ENCODE results near the gene VDAC2. TPM values are rescaled to one million over a fixed set of nuclear protein-coding genes. Genes with fewer than 3 reads are reported as not detected.

The VDAC2 gene, protein sequence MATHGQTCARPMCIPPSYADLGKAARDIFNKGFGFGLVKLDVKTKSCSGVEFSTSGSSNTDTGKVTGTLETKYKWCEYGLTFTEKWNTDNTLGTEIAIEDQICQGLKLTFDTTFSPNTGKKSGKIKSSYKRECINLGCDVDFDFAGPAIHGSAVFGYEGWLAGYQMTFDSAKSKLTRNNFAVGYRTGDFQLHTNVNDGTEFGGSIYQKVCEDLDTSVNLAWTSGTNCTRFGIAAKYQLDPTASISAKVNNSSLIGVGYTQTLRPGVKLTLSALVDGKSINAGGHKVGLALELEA
- total RNA-seq = 100 to 1,000 TPM; 103 to 108 TPM
- 100 to 1,000 TPM; 120 to 183 TPM for polyA plus RNA-seq
- long read RNA-seq, donor 1, transcript VDAC2-203 (10 exons, 1,557 nt) = major isoform, 681 of 728 reads
- long read RNA-seq, donor 1, partial matches to known transcripts = 8 of 728 reads
- long read RNA-seq, donor 1, other reads (novel, unspliced or antisense) = 39 of 728 reads
- long read RNA-seq, donor 2, transcript VDAC2-203 (10 exons, 1,557 nt) = major isoform, 72 of 84 reads
- long read RNA-seq, donor 2, partial matches to known transcripts = 4 of 84 reads
- long read RNA-seq, donor 2, other reads (novel, unspliced or antisense) = 8 of 84 reads

DNA sequence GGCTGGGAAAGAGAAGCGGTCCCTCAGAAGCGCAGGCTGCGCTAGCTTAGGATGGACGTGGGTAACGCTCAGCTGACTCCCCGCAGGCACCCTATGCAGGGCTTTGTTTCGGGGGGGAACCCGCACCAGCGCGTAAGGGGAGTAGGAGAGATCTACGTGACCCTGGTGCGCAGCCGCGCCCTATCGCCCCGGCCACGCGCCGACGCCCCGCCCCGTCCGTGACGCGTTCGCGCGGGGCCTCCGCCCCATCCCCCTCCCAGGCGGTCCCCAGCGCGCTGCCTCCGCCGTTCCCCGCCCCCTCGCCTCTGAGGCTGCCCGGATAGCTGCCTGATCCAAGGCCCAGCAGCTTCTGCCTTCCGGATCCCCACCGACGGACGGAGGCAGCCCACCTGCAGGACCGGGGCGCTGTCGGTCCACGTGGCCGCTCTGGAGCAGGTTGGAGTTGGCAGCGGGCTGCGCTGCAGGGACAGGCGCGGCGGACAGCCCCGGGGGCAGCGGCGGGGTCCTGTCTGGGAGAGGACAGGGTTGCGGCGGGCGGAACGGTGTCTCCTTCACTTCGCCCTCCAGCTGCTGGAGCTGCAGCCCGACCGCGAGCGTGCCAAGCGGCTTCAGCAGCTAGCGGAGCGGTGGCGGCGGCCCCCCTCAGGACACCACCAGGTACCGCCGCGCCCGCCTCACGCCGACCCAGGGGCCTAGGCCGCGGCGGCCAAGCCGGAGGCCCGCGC, at the start of gene VDAC2:
Gene VDAC2 (plus strand): TSS at position 515 of the 725 bp plus-strand sequence. CDS start 363 bp downstream, outside the sequence.
- Histone ChIP-seq H3K4me3 (ENCODE audit: low read length in 2 of 2) (peak within 1 kb of the TSS; percentile 65 to 88), H3K36me3 (ENCODE audit: control insufficient read depth in 1 of 2, insufficient read depth in 2 of 2, low read length in 1 of 2) (no peaks in the 10 kb centered on the region), H3K27me3 (ENCODE audit: control insufficient read depth in 1 of 2, insufficient read depth in 2 of 2, low read length in 1 of 2) (no peaks in the 10 kb centered on the region), H3K27ac (ENCODE audit: low read depth in 1 of 2, low read length in 2 of 2) (peak within 1 kb of the TSS; percentile 51 to 98), H3K4me1 (ENCODE audit: control insufficient read depth in 1 of 2, insufficient read depth in 2 of 2, low read length in 2 of 2) (peaks cover 0 to 2% of the 10 kb centered on the region in 2 donors), H3K9me3 (ENCODE audit: control insufficient read depth, low read length) (no peaks in the 10 kb centered on the region)
- intact Hi-C loops (cut with DNase I) = no loop called here
- peak; percentile 94 to 97 for DNase-seq
- ATAC-seq (ENCODE audit: low FRiP score) = peak; percentile 99
- WGBS, 2 donors = 1% methylated on average over 51 to 80 of the region's 80 CpGs

DNA sequence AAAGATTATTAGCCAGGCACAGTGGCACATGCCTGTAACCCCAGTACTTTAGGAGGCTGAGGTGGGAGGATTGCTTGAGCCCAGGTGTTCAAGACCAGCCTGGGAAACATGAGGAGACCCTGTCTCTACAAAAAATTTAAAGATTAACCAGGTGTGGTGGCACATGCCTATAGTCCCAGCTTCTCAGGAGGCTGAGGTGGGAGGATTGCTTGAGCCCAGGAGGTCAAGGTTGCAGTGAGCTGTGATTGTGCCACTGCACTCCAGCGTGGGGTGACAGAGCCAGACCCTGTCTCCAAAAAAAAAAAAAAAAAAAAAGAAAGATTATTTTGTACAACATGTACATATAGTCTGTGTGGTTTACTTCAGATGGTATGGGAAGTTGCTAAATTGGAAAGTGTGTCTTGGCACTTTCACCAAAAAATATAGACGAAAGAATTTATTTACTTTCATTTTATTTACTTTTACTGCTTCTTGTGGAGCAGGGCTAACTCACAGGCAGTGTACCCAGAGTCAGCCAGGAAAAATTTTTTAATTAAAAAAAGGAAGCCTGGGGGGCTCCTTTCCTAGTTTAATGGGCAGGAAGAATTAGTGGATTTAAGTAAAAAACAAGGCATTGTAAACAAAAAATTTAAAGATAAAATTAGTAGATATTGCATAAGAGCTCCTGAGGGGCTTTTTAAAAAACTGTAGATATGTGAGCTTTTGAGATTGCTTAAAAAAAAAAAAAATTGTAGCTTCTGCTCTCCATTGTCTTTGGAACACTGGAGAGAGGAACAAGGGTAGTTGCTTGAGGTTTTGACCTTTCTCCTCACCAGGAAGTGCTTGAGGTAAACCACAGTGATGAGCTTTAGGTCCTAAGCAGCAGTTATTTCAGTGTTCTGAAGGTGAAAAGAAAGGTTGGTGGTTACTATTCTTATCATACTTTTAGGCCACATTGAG, 44.6 kb upstream of the VDAC2 start:
- DNase-seq = no peak
- intact Hi-C loops (cut with DNase I) = no loop called here

DNA sequence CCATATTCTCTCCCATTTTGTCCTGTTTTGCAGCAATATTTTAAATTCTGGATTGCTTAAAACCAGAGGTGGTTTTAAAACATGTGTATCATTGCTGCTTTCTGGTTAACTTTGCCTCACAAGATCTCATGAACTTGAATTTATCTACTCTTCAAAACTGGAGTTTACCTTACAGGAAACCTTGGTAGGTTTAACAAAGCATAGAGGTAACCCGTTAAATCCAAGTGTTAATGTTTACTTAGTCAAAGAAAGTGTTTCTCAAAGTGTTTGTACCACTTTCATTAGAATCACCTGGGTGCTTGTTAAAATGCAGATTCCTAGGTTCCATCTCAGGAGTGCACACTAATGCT, 44.0 kb upstream of the VDAC2 start:
- 86 to 94% methylated on average over 1 of the region's 1 CpG for WGBS, 2 donors
- H3K4me1 ChIP-seq (ENCODE audit: control insufficient read depth in 1 of 2, insufficient read depth in 2 of 2, low read length in 2 of 2) = no peaks in the 10 kb centered on the region
- no peak overlapping the region for H3K27ac ChIP-seq (ENCODE audit: low read depth in 1 of 2, low read length in 2 of 2)
- intact Hi-C loops (cut with DNase I) = no loop called here
- no peaks in the 10 kb centered on the region for H3K9me3 ChIP-seq (ENCODE audit: control insufficient read depth, low read length)
- no peak for DNase-seq
- no peak overlapping the region for H3K4me3 ChIP-seq (ENCODE audit: low read length in 2 of 2)
- H3K27me3 ChIP-seq (ENCODE audit: control insufficient read depth in 1 of 2, insufficient read depth in 2 of 2, low read length in 1 of 2) = no peaks in the 10 kb centered on the region
- ATAC-seq (ENCODE audit: low FRiP score) = no peak
- H3K36me3 ChIP-seq (ENCODE audit: control insufficient read depth in 1 of 2, insufficient read depth in 2 of 2, low read length in 1 of 2) = no peaks in the 10 kb centered on the region

More for the DNA sequence above, 44.6 kb upstream of the VDAC2 start:
- no peak overlapping the region for H3K27ac ChIP-seq (ENCODE audit: low read depth in 1 of 2, low read length in 2 of 2)
- 47 to 49% methylated on average over 2 of the region's 2 CpGs for WGBS, 2 donors
- ATAC-seq (ENCODE audit: low FRiP score) = no peak
- no peaks in the 10 kb centered on the region for H3K36me3 ChIP-seq (ENCODE audit: control insufficient read depth in 1 of 2, insufficient read depth in 2 of 2, low read length in 1 of 2)
- no peaks in the 10 kb centered on the region for H3K4me1 ChIP-seq (ENCODE audit: control insufficient read depth in 1 of 2, insufficient read depth in 2 of 2, low read length in 2 of 2)
- no peak overlapping the region for H3K4me3 ChIP-seq (ENCODE audit: low read length in 2 of 2)
- H3K27me3 ChIP-seq (ENCODE audit: control insufficient read depth in 1 of 2, insufficient read depth in 2 of 2, low read length in 1 of 2) = no peaks in the 10 kb centered on the region
- H3K9me3 ChIP-seq (ENCODE audit: control insufficient read depth, low read length) = no peaks in the 10 kb centered on the region

DNA sequence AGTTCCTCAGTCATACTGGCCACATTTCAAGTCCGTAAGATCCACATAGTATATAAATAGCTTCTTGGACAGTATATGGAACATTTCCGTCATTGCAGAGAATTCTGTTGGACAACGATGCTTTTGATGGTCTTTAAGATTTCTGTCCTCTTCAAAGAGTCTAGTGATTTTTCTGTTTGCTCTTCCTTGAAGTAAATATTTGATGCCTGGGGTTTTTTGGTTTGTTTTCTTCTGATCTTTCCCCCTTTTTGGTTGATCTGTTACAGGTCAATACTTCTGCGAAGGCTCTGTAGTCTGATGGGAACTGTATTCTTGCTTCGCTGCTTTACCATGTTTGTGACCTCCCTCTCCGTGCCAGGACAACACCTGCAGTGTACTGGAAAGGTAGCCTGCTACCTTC, 42.3 kb upstream of the VDAC2 start:
- intact Hi-C loops (cut with DNase I) = no loop called here
- Histone ChIP-seq H3K4me1 (ENCODE audit: control insufficient read depth in 1 of 2, insufficient read depth in 2 of 2, low read length in 2 of 2) (no peaks in the 10 kb centered on the region), H3K4me3 (ENCODE audit: low read length in 2 of 2) (no peak overlapping the region), H3K36me3 (ENCODE audit: control insufficient read depth in 1 of 2, insufficient read depth in 2 of 2, low read length in 1 of 2) (no peaks in the 10 kb centered on the region), H3K27ac (ENCODE audit: low read depth in 1 of 2, low read length in 2 of 2) (no peak overlapping the region), H3K27me3 (ENCODE audit: control insufficient read depth in 1 of 2, insufficient read depth in 2 of 2, low read length in 1 of 2) (no peaks in the 10 kb centered on the region), H3K9me3 (ENCODE audit: control insufficient read depth, low read length) (no peaks in the 10 kb centered on the region)
- ATAC-seq (ENCODE audit: low FRiP score) (no peak), DNase-seq (no peak)
- 66 to 71% methylated on average over 6 of the region's 6 CpGs for WGBS, 2 donors

DNA sequence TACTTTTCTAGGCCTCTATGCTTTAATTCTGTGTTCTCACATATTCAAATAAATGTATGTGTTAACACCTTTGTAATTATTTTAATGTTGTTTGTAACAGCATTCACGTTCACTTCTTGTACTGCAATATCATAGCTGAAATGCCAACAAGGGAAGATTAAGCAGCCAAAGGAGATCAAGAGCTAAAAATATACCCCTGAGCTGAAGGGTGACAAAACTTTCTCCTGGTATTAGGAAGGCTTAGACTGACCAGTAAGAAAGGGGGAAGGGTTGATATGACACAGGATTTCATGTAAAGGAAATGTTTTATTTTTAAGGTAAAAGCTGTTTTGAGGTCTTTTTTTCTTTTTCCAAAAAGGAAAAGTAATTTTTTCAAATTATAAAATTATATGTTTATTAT, 40.4 kb upstream of the VDAC2 start:
- H3K4me1 ChIP-seq (ENCODE audit: control insufficient read depth in 1 of 2, insufficient read depth in 2 of 2, low read length in 2 of 2) = peaks cover 0 to 1% of the 10 kb centered on the region in 2 donors
- H3K27me3 ChIP-seq (ENCODE audit: control insufficient read depth in 1 of 2, insufficient read depth in 2 of 2, low read length in 1 of 2) = no peaks in the 10 kb centered on the region
- H3K9me3 ChIP-seq (ENCODE audit: control insufficient read depth, low read length) = no peaks in the 10 kb centered on the region
- no peak for ATAC-seq (ENCODE audit: low FRiP score)
- H3K4me3 ChIP-seq (ENCODE audit: low read length in 2 of 2) = no peak overlapping the region
- intact Hi-C loops (cut with DNase I) = no loop called here
- no peaks in the 10 kb centered on the region for H3K36me3 ChIP-seq (ENCODE audit: control insufficient read depth in 1 of 2, insufficient read depth in 2 of 2, low read length in 1 of 2)
- 6 to 10% methylated on average over 1 of the region's 1 CpG for WGBS, 2 donors
- no peak overlapping the region for H3K27ac ChIP-seq (ENCODE audit: low read depth in 1 of 2, low read length in 2 of 2)
- DNase-seq = no peak

DNA sequence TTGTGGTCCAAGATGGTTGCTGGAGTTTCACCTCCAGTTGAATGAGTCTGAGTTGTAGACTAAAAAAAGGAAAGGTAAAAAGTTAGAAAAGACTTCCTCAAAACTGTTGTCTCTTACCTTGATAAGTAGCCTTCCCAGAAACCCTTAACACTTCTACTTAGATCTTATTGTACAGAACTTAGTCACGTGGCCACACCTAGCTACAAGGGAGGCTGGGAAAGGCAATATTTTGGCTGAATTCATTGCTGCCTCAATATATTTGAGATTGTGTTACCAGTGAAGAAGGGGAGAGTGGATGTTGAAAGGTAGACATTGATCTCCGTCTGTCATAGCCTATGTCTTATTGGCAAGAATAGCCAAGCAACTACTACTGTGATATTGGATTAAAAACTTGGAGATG, 35.5 kb upstream of the VDAC2 start:
- no peak overlapping the region for H3K4me3 ChIP-seq (ENCODE audit: low read length in 2 of 2)
- H3K27me3 ChIP-seq (ENCODE audit: control insufficient read depth in 1 of 2, insufficient read depth in 2 of 2, low read length in 1 of 2) = no peaks in the 10 kb centered on the region
- no peaks in the 10 kb centered on the region for H3K9me3 ChIP-seq (ENCODE audit: control insufficient read depth, low read length)
- intact Hi-C loops (cut with DNase I) = no loop called here
- H3K4me1 ChIP-seq (ENCODE audit: control insufficient read depth in 1 of 2, insufficient read depth in 2 of 2, low read length in 2 of 2) = peaks cover 1 to 5% of the 10 kb centered on the region in 2 donors
- H3K27ac ChIP-seq (ENCODE audit: low read depth in 1 of 2, low read length in 2 of 2) = no peak overlapping the region
- WGBS, 2 donors = 95 to 98% methylated on average over 2 of the region's 2 CpGs
- ATAC-seq (ENCODE audit: low FRiP score) (no peak), DNase-seq (no peak)
- no peaks in the 10 kb centered on the region for H3K36me3 ChIP-seq (ENCODE audit: control insufficient read depth in 1 of 2, insufficient read depth in 2 of 2, low read length in 1 of 2)

DNA sequence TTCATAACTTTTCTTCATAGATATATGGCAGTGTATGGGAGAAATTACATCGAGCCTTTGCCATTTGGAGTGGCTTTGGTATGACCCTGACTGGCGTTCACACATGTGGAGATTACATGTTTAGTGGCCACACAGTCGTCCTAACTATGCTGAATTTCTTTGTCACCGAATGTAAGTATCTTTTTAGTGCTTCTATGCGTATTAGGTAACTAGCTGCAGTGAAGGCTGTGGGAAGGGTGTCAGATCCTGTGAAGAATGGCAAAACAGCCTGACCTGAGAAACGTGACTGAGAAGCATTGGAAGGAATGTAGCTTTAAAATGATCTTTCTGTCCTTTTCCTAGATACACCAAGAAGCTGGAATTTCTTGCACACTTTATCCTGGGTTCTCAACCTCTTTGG, 34.5 kb upstream of the VDAC2 start:
- H3K27ac ChIP-seq (ENCODE audit: low read depth in 1 of 2, low read length in 2 of 2) = no peak overlapping the region
- no peak for DNase-seq
- H3K4me3 ChIP-seq (ENCODE audit: low read length in 2 of 2) = no peak overlapping the region
- H3K9me3 ChIP-seq (ENCODE audit: control insufficient read depth, low read length) = no peaks in the 10 kb centered on the region
- intact Hi-C loops (cut with DNase I) = no loop called here
- 87 to 89% methylated on average over 6 of the region's 6 CpGs for WGBS, 2 donors
- H3K27me3 ChIP-seq (ENCODE audit: control insufficient read depth in 1 of 2, insufficient read depth in 2 of 2, low read length in 1 of 2) = no peaks in the 10 kb centered on the region
- peaks cover 1 to 5% of the 10 kb centered on the region in 2 donors for H3K4me1 ChIP-seq (ENCODE audit: control insufficient read depth in 1 of 2, insufficient read depth in 2 of 2, low read length in 2 of 2)
- ATAC-seq (ENCODE audit: low FRiP score) = no peak
- no peaks in the 10 kb centered on the region for H3K36me3 ChIP-seq (ENCODE audit: control insufficient read depth in 1 of 2, insufficient read depth in 2 of 2, low read length in 1 of 2)

DNA sequence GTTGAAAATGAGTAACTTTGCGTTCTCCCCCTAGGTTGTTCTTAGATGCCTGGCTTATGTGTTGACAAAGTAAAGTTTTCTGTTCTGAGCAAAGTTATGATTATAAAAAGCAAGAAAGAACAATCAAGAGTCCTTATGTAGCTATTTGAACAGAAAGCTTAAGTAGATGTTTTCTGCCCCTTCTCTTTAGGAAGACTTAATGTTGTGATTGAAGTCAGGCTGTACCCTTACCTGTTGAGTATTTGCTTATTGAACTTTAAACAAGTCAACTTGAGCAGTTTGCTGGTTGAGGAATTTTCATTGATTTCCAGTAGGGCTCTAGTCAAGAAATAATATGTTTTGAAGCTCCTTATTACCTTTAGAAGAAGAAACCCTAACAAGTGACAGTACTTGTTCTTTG, 33.9 kb upstream of the VDAC2 start:
- H3K36me3 ChIP-seq (ENCODE audit: control insufficient read depth in 1 of 2, insufficient read depth in 2 of 2, low read length in 1 of 2) = no peaks in the 10 kb centered on the region
- DNase-seq = no peak
- H3K4me1 ChIP-seq (ENCODE audit: control insufficient read depth in 1 of 2, insufficient read depth in 2 of 2, low read length in 2 of 2) = peaks cover 1 to 5% of the 10 kb centered on the region in 2 donors
- 94 to 100% methylated on average over 1 of the region's 1 CpG for whole genome bisulfite sequencing, 2 donors
- no peaks in the 10 kb centered on the region for H3K27me3 ChIP-seq (ENCODE audit: control insufficient read depth in 1 of 2, insufficient read depth in 2 of 2, low read length in 1 of 2)
- intact Hi-C loops (cut with DNase I) = no loop called here
- no peaks in the 10 kb centered on the region for H3K9me3 ChIP-seq (ENCODE audit: control insufficient read depth, low read length)
- no peak overlapping the region for H3K4me3 ChIP-seq (ENCODE audit: low read length in 2 of 2)
- ATAC-seq (ENCODE audit: low FRiP score) = no peak
- H3K27ac ChIP-seq (ENCODE audit: low read depth in 1 of 2, low read length in 2 of 2) = no peak overlapping the region

Measured in aorta (tissue), 5 donors.